ENCODE results near the gene GRIA1. TPM values are rescaled to one million over a fixed set of nuclear protein-coding genes. Genes with fewer than 3 reads are reported as not detected.

Gene GRIA1
- total and polyA plus RNA-seq, 9 donors, result 0.11 to 1.4 (median 0.34) TPM; not detected in 2

GRCh38 chr5:153770066-153770465 is 279.6 kb downstream of the GRIA1 start:
- no peak for DNase-seq

GRCh38 chr5:153774686-153775085 is 284.2 kb downstream of the GRIA1 start:
- no peaks in the 10 kb centered on the region for H3K27me3 ChIP-seq
- 19 to 54% (median 25%) methylated on average over 1 of the region's 1 CpG for WGBS, 3 donors
- DNase-seq, result no peak
- H3K4me1 ChIP-seq (ENCODE audit: insufficient read depth), result no peaks in the 10 kb centered on the region
- no peak overlapping the region for H3K27ac ChIP-seq
- no peaks in the 10 kb centered on the region for H3K9me3 ChIP-seq
- H3K36me3 ChIP-seq, result no peaks in the 10 kb centered on the region
- H3K4me3 ChIP-seq, result no peak overlapping the region
- intact Hi-C loops (cut with DNase I), result no loop called here
- TF ChIP-seq CTCF (IDR thresholded peaks at IDR 0.05) (no peak), EP300 (IDR thresholded peaks at IDR 0.05) (no peak), POLR2A (IDR thresholded peaks at IDR 0.05) (no peak)

More at GRCh38 chr5:153770066-153770465, 279.6 kb downstream of the GRIA1 start:
- no peaks in the 10 kb centered on the region for H3K4me1 ChIP-seq (ENCODE audit: insufficient read depth)
- no peak overlapping the region for H3K4me3 ChIP-seq
- TF ChIP-seq CTCF (IDR thresholded peaks at IDR 0.05) (no peak), EP300 (IDR thresholded peaks at IDR 0.05) (no peak)
- H3K27me3 ChIP-seq, result no peaks in the 10 kb centered on the region
- H3K9me3 ChIP-seq, result no peaks in the 10 kb centered on the region
- WGBS, 3 donors, result 86 to 94% (median 92%) methylated on average over 5 of the region's 5 CpGs
- no peak overlapping the region for H3K27ac ChIP-seq
- no peaks in the 10 kb centered on the region for H3K36me3 ChIP-seq
- intact Hi-C loops (cut with DNase I), result no loop called here

GRCh38 chr5:153775923-153776322 is 285.5 kb downstream of the GRIA1 start:
- TF ChIP-seq POLR2A (IDR thresholded peaks at IDR 0.05) (no peak), CTCF (IDR thresholded peaks at IDR 0.05) (no peak), EP300 (IDR thresholded peaks at IDR 0.05) (no peak)
- Histone ChIP-seq H3K27me3 (no peaks in the 10 kb centered on the region), H3K9me3 (no peaks in the 10 kb centered on the region), H3K27ac (no peak overlapping the region), H3K4me1 (ENCODE audit: insufficient read depth) (no peaks in the 10 kb centered on the region), H3K36me3 (no peaks in the 10 kb centered on the region), H3K4me3 (no peak overlapping the region)
- no peak for DNase-seq
- intact Hi-C loops (cut with DNase I), result no loop called here
- WGBS, 3 donors, result 83 to 89% (median 83%) methylated on average over 7 of the region's 7 CpGs

- intact Hi-C loops (cut with DNase I), result no loop called here
- 47 to 49% (median 47%) methylated on average over 5 of the region's 5 CpGs for WGBS, 3 donors
- Histone ChIP-seq H3K36me3 (no peaks in the 10 kb centered on the region), H3K27me3 (no peaks in the 10 kb centered on the region), H3K27ac (no peak overlapping the region), H3K4me3 (no peak overlapping the region), H3K4me1 (ENCODE audit: insufficient read depth) (no peaks in the 10 kb centered on the region), H3K9me3 (no peaks in the 10 kb centered on the region)
- no peak for TF ChIP-seq CTCF (IDR thresholded peaks at IDR 0.05)
- no peak for DNase-seq
Measured at GRCh38 chr5:153777681-153778581, 287.5 kb downstream of the GRIA1 start.
